GM12891 (cell line): ENCODE measurements around the gene CDH23.

Experiments used
- PAX5 ChIP-seq: IDR thresholded peaks from 2 replicates; pipeline ENCODE4 v1.6.1; 2011; ENCODE audit warnings: low read length, moderate library complexity, mild to moderate bottlenecking; ENCODE audit not compliant: insufficient read depth, severe bottlenecking
- POLR2A ChIP-seq: IDR thresholded peaks from 2 replicates; pipeline ENCODE4 v1.6.1; 2011; ENCODE audit warnings: low read depth, low read length, control low read depth
- POLR2AphosphoS5 ChIP-seq: IDR thresholded peaks from 2 replicates; pipeline ENCODE4 v1.6.1; 2011; ENCODE audit warnings: low read depth, low read length, control low read depth
- SPI1 ChIP-seq: IDR thresholded peaks from 2 replicates; pipeline ENCODE4 v1.6.1; 2011; ENCODE audit warnings: low read depth, low read length, control low read depth
- TAF1 ChIP-seq: IDR thresholded peaks from 2 replicates; pipeline ENCODE4 v1.6.1; 2011; ENCODE audit warnings: low read depth, low read length, control low read depth

- no peak for TF ChIP-seq POLR2A
- no peak for TF ChIP-seq POLR2AphosphoS5
- TF ChIP-seq PAX5, result no peak
- TF ChIP-seq TAF1, result no peak
- no peak for TF ChIP-seq SPI1
Measured at GRCh38 chr10:71613877-71614276, 217.2 kb downstream of the CDH23 start.
